NCI-H2081 (cell line): ENCODE data around the gene TCP11.
"Not testable (repeated sequence)": the region's sequence is repeated elsewhere in the genome, so short reads cannot be mapped to it uniquely, and the experiment has no call there.

ENCODE experiments used
- DNase-seq, 2 experiments: peaks; one replicate each; lab custom pipeline; 2025; lab: John Stamatoyannopoulos, UW

Gene TCP11

GRCh38 chr6:35146453-35146852 is 5.3 kb upstream of the TCP11 start:
- peak in 1 of 2 experiments; percentile 15 for DNase-seq

DNA sequence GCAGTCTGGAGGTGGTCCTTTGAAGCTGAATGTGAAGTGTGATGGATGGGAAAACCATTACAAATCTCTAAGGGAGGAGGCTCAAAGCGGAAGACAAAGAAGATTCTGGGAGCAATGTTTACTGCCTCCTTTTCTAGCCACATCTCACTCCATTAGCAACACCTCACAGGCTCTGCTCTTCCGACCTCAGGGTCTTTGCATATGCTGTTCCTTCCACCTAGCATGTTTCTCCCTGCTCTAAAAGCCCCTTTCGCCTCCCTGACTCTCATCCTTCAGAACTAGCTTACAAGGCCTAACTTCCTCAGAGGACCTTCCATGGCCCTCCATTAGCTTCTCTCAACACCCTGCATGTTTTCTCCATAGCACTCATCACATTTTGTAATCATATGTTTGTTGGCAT is 4.6 kb upstream of the TCP11 start:
- DNase-seq: no peak

DNA sequence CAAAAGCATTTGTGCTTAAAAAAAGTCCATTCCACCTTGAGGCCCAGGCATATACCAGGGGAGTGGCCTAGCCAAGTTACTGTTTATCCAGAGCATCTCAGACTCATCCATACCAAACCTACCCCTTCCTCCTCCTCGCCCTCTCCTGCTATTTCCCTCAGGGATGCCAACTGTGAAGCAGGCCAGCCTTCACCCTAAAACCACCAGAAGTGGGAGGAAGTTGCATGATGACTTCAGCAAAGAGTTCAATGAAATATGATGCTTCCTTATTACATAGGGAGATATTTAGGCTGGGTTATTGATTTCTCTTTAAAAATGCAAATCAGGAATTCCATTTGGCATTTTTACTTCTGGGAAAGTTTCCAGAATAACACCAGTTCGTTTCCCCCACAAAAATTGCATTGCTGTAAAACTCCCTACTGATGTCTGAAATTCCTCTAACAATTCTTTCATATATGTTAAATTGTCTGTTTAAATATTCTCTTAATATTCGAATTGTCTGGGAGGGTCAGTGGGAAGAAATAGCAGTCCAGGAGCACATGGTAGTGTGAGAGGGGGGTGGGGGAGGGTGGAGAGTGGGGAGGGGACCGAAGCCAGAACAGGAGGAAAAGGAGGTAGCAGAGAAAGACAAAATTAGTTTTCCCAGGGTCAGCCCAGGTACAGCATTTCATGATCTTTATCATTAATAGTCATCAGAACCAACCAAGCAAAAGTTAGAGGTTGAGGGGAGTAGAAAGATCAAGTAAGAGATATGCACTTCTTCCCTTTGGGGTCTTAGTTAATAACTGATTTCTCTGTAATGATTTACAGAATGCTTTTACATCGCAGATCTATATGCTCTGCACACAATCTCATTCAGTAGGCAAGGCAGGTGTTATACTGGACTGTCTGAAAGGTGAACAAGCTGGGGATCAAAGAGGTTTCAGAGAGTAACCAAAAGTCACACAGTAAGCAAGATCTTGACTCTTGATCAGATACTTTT is 1.7 kb upstream of the TCP11 start:
- no peak for DNase-seq

GRCh38 chr6:35140639-35141006 is 516 bp downstream of the TCP11 start:
- DNase-seq: no peak

- DNase-seq: peak; percentile 52 to 61
Observed at GRCh38 chr6:35139924-35140638, 1.1 kb downstream of the TCP11 start.

GRCh38 chr6:35139470-35139869 is 1.7 kb downstream of the TCP11 start:
- no peak for DNase-seq

- DNase-seq: not testable (repeated sequence)
Observed at GRCh38 chr6:35138191-35138590, 2.9 kb downstream of the TCP11 start.

- no peak for DNase-seq
Observed at GRCh38 chr6:35136185-35136584, 5.0 kb downstream of the TCP11 start.

GRCh38 chr6:35128496-35128895 is 12.6 kb downstream of the TCP11 start:
- DNase-seq: no peak

GRCh38 chr6:35128042-35128441 is 13.1 kb downstream of the TCP11 start:
- no peak for DNase-seq

GRCh38 chr6:35124356-35124755 is 16.8 kb downstream of the TCP11 start:
- DNase-seq: no peak

GRCh38 chr6:35120746-35121145 is 20.4 kb downstream of the TCP11 start:
- DNase-seq: no peak

GRCh38 chr6:35108309-35108885 is 32.7 kb downstream of the TCP11 start:
- no peak for DNase-seq

GRCh38 chr6:35107761-35108160 is 33.4 kb downstream of the TCP11 start:
- DNase-seq: peak in 1 of 2 experiments; percentile 49

DNA sequence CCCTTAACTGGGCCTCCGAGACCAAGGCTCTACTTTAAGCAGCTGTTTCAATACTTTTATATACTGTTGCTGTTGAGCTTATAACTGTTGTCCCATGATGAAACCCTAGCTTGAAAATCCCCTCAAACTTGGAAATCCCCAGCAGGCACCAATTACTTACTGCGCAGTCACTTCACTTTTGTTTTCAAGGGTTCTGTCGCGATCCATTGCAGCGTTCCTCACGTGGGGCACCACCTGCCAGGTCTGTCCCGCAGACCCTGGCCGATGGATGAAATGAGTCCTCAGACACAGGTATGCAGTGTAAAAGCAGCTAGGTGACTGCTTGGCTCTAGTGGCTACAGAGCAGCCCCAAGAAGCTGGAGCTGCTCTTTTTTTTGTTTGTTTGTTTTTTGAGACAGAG is 33.9 kb downstream of the TCP11 start:
- not testable (repeated sequence) for DNase-seq

- DNase-seq: not testable (repeated sequence)
Observed at GRCh38 chr6:35106061-35106460, 35.1 kb downstream of the TCP11 start.

DNA sequence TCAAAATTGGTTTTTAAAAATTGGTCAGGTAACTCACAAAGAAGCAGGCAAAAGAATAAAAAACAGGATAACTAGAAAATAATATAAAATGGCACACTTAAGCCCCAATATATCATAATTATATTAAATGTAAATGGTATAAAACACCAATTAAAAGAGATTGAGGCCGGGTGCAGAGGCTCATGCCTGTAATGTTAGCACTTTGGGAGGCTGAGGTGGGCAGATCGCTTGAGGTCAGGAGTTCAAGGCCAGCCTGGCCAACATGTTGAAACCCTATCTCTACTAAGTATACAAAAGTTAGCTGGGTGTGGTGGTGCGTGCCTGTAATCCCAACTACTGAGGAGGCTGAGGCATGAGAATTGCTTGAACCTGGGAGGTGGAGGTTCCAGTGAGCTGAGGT is 36.1 kb downstream of the TCP11 start:
- DNase-seq: no peak

DNA sequence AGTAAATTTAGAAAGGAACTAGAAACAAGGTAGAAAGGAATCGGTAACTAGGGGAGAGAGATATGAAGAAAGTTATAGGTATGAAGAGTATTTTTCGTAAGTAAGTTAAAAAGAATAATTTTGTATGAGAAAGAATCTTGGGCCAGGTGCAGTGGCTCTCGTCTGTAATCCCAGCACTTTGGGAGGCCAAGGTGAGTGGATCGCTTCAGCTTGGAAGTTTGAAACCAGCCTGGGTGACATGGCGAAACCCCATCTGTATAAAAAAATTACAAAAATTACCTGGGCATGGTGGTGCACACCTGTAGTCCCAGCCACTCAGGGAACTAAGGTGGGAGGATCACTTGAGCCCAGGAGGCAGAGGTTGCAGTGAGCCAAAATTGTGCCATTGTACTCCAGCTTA is 42.0 kb downstream of the TCP11 start:
- no peak for DNase-seq

DNA sequence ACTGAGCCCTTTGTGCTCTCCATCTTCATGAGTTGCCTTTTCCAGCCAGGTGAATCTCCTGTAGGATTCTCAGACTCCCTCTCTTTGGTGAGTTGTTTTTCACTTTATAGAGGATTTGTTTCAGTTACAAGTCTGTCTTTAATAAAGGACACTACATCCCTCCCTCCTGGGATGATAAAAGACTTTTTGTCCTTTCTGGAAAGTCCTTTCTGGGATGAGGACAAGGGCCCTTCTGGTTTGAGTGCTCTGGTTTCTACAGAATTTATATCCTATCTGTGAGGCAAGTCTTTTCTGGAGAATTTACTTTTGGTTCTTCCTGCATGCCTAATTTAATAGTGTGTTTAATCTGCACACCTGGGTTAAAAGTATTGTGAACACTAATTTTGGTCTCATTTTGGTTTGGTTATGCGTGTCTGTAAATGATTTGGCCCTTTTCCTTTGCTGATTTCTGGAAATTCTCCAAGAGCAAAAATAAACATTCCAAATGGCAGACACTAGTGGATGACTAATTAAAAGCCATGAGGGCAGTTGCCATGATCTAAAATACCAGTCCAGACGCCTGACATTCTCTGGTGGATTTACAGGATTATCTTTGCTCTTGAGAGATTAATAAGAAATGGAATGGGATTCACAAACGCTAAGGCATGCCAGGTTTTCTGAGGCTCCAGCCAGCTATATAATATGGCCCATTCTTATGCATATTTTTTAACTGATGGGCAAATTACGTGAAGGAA is 44.8 kb downstream of the TCP11 start:
- peak; percentile 43 to 90 for DNase-seq

DNA sequence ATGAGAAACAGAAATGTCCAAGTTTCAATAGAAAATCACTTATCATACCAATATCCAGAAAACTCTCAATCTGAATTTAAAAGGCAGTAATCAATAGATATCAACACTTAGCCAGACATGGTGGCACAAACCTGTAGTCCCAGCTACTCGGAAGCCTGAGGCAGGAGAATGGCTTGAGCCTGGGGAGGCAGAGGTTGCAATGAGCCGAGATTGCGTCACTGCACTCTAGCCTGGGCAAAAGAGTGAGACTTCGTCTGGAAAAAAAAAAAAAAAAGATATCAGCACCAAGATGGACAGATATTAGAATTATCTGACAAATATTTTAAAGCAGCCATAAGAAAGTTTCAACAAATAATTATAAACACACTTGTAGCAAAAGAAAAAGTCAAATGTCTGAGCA is 47.0 kb downstream of the TCP11 start:
- DNase-seq: no peak

GRCh38 chr6:35093783-35094182 is 47.4 kb downstream of the TCP11 start:
- no peak for DNase-seq

DNA sequence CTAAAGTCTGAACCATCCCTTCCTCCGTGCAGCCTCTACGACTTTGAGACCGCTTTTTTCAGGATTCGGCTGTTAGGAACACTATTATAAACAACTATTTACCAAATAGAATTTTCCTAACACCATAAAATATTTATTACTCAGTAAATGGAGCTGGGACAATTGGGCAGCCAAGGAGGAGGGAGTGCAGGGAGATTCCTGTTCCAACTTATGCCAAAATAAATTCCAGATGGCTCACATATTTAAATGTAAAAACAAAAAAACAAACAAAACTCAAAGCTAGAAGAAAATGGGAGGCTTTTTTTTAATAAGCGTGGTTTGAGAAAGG is 48.1 kb downstream of the TCP11 start:
- DNase-seq: no peak
